ENCODE results near the gene SPATA3.
A peak's percentile ranks its signal among the peaks of the same experiment; 100 is the strongest.

SPATA3 gene

DNA sequence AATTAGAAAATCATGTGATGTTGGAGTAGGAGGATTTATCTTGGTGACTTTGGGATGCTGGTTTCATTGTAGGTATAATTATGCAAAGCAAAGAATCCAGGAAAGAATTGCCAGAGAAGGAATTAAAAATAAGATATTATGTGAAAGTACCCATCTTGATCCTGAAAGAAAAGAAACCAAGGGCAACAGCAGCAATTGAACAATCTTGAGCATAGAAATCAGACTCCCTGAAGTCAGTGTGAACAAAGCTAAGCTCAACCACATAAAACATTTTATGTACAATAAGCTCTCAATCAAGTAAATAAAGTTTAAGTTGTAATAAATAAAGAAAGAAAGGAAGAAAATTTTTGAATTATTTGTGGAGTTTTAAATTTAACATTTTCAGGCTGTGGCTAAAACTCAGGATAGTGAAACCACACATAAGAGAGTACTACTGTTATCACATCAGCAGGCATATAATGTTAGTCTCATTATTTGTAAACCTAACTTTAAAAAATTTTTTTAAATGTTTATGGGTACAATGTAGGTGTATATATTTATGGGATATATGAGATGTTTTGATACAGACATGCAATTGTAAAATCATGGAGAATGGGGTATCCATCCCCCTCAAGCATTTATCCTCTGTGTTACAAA, 38.0 kb upstream of the SPATA3 start:
- Histone ChIP-seq H3K4me2 (ENCODE audit: low read length) (peak overlapping the region; percentile 78), H3K4me1 (no peaks in the 10 kb centered on the region), H3K79me2 (no peaks in the 10 kb centered on the region), H3K9me3 (ENCODE audit: control insufficient read depth, low read length) (no peaks in the 10 kb centered on the region), H2AFZ (peak overlapping the region; percentile 59), H3K4me3 (ENCODE audit: low read depth, low read length) (peak overlapping the region; percentile 41), H3K9ac (no peak overlapping the region), H3K27ac (no peak overlapping the region), H3K36me3 (ENCODE audit: control insufficient read depth, insufficient read depth, low read length) (no peaks in the 10 kb centered on the region), H3K27me3 (ENCODE audit: control insufficient read depth, insufficient read depth, low read length) (no peaks in the 10 kb centered on the region)
- TF ChIP-seq, protein P1, sequence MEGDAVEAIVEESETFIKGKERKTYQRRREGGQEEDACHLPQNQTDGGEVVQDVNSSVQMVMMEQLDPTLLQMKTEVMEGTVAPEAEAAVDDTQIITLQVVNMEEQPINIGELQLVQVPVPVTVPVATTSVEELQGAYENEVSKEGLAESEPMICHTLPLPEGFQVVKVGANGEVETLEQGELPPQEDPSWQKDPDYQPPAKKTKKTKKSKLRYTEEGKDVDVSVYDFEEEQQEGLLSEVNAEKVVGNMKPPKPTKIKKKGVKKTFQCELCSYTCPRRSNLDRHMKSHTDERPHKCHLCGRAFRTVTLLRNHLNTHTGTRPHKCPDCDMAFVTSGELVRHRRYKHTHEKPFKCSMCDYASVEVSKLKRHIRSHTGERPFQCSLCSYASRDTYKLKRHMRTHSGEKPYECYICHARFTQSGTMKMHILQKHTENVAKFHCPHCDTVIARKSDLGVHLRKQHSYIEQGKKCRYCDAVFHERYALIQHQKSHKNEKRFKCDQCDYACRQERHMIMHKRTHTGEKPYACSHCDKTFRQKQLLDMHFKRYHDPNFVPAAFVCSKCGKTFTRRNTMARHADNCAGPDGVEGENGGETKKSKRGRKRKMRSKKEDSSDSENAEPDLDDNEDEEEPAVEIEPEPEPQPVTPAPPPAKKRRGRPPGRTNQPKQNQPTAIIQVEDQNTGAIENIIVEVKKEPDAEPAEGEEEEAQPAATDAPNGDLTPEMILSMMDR (IDR thresholded peaks at IDR 0.05) = no peak

DNA sequence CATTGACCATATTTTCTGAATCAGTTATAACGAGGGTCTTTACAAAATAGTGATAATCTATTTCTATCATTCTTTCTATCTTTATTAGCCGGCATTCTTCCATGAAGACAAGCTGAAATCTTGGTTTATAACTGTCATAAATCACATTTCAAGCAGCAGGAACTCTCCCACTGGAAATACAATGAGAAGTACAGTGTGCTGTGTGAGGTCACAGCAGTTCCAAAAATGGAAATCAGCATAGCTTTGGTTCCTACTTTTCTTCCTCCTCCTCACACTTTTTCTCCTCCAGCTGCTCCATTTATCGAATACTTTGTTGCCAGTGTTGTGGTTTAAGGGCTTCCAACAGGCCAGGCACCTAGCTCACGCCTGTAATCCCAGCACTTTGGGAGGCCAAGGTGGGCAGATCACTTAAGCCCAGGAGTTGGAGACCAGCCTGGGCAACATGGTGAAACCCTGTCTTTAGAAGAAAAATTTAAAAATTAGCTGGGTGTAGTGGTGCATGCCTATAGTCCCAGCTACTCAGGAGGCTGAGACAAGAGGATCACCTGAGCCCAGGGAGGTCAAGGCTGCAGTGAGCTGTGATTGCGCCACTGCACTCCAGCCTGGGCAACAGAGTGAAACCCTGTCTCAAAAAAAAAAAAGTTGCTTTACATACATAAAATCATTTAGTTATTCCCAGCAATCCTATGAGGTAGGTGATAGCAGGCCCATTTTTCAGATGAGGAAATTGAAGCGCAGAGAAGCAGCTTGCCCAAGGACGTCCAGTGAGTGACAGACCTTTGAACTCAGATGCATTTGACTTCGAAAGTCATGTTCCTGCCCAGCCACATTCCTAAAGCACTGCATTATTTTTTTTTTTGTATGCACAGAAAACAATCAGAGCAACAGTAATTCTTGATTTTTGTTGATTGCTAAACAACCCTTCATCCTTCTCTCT, 36.8 kb upstream of the SPATA3 start:
- Histone ChIP-seq H3K79me2 (no peaks in the 10 kb centered on the region), H3K27ac (no peak overlapping the region), H3K9ac (no peak overlapping the region), H3K4me3 (ENCODE audit: low read depth, low read length) (no peak overlapping the region), H2AFZ (no peak overlapping the region), H3K4me1 (no peaks in the 10 kb centered on the region), H3K36me3 (ENCODE audit: control insufficient read depth, insufficient read depth, low read length) (no peaks in the 10 kb centered on the region), H3K9me3 (ENCODE audit: control insufficient read depth, low read length) (no peaks in the 10 kb centered on the region), H3K4me2 (ENCODE audit: low read length) (no peak overlapping the region), H3K27me3 (ENCODE audit: control insufficient read depth, insufficient read depth, low read length) (no peaks in the 10 kb centered on the region)
- TF ChIP-seq, protein P1 (IDR thresholded peaks at IDR 0.05) = no peak

DNA sequence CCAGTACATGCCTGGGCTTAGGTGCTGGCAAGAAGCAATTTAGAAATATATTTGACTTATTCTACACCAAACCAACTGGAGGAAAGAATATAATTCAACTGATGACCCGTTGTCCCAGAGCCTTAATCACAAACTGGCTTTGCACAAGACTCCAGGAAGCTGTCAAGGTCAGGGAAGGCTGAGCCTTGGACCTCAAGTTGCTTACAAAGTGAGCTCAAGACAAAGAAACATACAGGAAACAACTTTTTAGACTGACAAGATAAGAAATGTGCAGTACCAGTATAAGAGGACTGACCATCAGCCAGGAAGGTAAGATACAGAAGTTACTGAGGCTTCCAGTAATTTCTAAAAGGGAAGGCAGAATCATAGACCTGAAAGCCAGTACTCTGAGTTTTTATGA, 35.9 kb upstream of the SPATA3 start:
- no peaks in the 10 kb centered on the region for H3K9me3 ChIP-seq (ENCODE audit: control insufficient read depth, low read length)
- no peak overlapping the region for H3K9ac ChIP-seq
- no peak overlapping the region for H3K27ac ChIP-seq
- no peak overlapping the region for H3K4me3 ChIP-seq (ENCODE audit: low read depth, low read length)
- no peak overlapping the region for H2AFZ ChIP-seq
- no peaks in the 10 kb centered on the region for H3K4me1 ChIP-seq
- no peaks in the 10 kb centered on the region for H3K79me2 ChIP-seq
- H3K36me3 ChIP-seq (ENCODE audit: control insufficient read depth, insufficient read depth, low read length) = no peaks in the 10 kb centered on the region
- TF ChIP-seq, protein P1 (IDR thresholded peaks at IDR 0.05) = no peak
- no peaks in the 10 kb centered on the region for H3K27me3 ChIP-seq (ENCODE audit: control insufficient read depth, insufficient read depth, low read length)
- H3K4me2 ChIP-seq (ENCODE audit: low read length) = no peak overlapping the region

DNA sequence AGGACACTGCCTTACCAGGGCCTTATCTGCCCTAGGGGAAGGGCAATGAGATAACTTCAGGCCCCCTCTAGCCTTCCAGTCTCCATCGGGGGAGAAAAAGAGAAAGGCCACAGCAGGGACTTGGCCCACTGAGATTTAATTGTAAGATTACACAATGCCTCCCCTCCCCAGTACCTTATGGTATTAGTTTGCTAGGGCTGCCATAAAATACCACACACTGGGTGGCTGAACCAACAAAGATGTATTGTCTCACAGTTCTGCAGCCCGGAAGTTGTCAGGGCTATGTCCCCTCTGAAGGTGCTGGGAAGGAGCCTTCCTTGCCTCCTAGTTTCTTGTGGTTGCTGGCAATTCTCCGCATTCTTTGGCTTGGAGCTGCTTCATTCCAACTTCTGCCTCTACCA, 34.8 kb upstream of the SPATA3 start:
- Histone ChIP-seq H2AFZ (no peak overlapping the region), H3K9me3 (ENCODE audit: control insufficient read depth, low read length) (no peaks in the 10 kb centered on the region), H3K79me2 (no peaks in the 10 kb centered on the region), H3K9ac (no peak overlapping the region), H3K4me1 (no peaks in the 10 kb centered on the region), H3K36me3 (ENCODE audit: control insufficient read depth, insufficient read depth, low read length) (no peaks in the 10 kb centered on the region), H3K4me3 (ENCODE audit: low read depth, low read length) (no peak overlapping the region), H3K27ac (no peak overlapping the region), H3K4me2 (ENCODE audit: low read length) (no peak overlapping the region), H3K27me3 (ENCODE audit: control insufficient read depth, insufficient read depth, low read length) (no peaks in the 10 kb centered on the region)
- TF ChIP-seq, protein P1 (IDR thresholded peaks at IDR 0.05) = no peak

Data from parathyroid adenoma (tissue), 2 donors.